MM.1S (cell line): ENCODE measurements around the gene ZNF598.

Source experiments
- DNase-seq: peaks from one replicate; pipeline ENCODE4 v3.0.0-alpha.2; 2015
- H2AFZ ChIP-seq: fragments of 300-600 bp; sonication (generic); 2 replicates; pipeline ENCODE4 v1.6.0; 2016; ENCODE audit warnings: antibody characterized with exemption, low read length
- H3F3A ChIP-seq: fragments of 300-600 bp; sonication (generic); 2 replicates; pipeline ENCODE4 v1.6.1; 2016; ENCODE audit warnings: mild to moderate bottlenecking, antibody characterized with exemption, low read length, moderate library complexity, mixed read lengths; ENCODE audit not compliant: insufficient read depth
- H3K27ac ChIP-seq: fragments of 300-600 bp; sonication (generic); 2 replicates; pipeline ENCODE4 v1.5.1; 2016; ENCODE audit warnings: mild to moderate bottlenecking, low read length
- H3K27me3 ChIP-seq: fragments of 300-600 bp; sonication (generic); replicated peaks from 2 replicates; pipeline ENCODE4 v1.6.0; 2016; ENCODE audit warnings: low read length; ENCODE audit not compliant: insufficient read depth
- H3K36me3 ChIP-seq: fragments of 300-600 bp; sonication (generic); replicated peaks from 2 replicates; pipeline ENCODE4 v1.6.1; 2016; ENCODE audit warnings: mild to moderate bottlenecking, low read length, mixed read lengths; ENCODE audit not compliant: insufficient read depth
- H3K4me1 ChIP-seq: fragments of 300-600 bp; sonication (generic); 2 replicates; pipeline ENCODE4 v1.6.1; 2016; ENCODE audit warnings: low read length, mixed read lengths
- H3K4me2 ChIP-seq: fragments of 300-600 bp; sonication (generic); 2 replicates; pipeline ENCODE4 v1.6.0; 2016; ENCODE audit warnings: low read depth, low read length
- H3K4me3 ChIP-seq: fragments of 300-600 bp; sonication (generic); 2 replicates; pipeline ENCODE4 v1.5.1; 2016; ENCODE audit warnings: low read length, mixed read lengths
- H3K79me2 ChIP-seq: fragments of 300-600 bp; sonication (generic); 2 replicates; pipeline ENCODE4 v1.6.1; 2016; ENCODE audit warnings: mixed run types, low read length, mixed read lengths
- H3K9ac ChIP-seq: fragments of 300-600 bp; sonication (generic); 2 replicates; pipeline ENCODE4 v1.6.1; 2016; ENCODE audit warnings: low read length, mixed read lengths
- H3K9me2 ChIP-seq: fragments of 300-600 bp; sonication (generic); replicated peaks from 2 replicates; pipeline ENCODE4 v1.6.1; 2016; ENCODE audit warnings: mild to moderate bottlenecking, low read length, mixed read lengths; ENCODE audit not compliant: insufficient read depth
- H3K9me3 ChIP-seq: fragments of 300-600 bp; sonication (generic); replicated peaks from 2 replicates; pipeline ENCODE4 v1.6.1; 2016; ENCODE audit warnings: mild to moderate bottlenecking, low read length, mixed read lengths; ENCODE audit not compliant: insufficient read depth
- H4K20me1 ChIP-seq: fragments of 300-600 bp; sonication (generic); 2 replicates; pipeline ENCODE4 v1.6.1; 2016; ENCODE audit warnings: mild to moderate bottlenecking, low read length, moderate library complexity, mixed read lengths; ENCODE audit not compliant: insufficient read depth
- CTCF ChIP-seq: fragments of 300-600 bp; sonication (generic); IDR thresholded peaks from 2 replicates; pipeline ENCODE4 v1.5.1; 2016; ENCODE audit warnings: antibody characterized with exemption, low read length, mixed read lengths
- EZH2 ChIP-seq: fragments of 300-600 bp; sonication (generic); optimal IDR thresholded peaks from 2 replicates; pipeline ENCODE3; 2017; ENCODE audit warnings: low read depth, mild to moderate bottlenecking, antibody characterized with exemption, low read length, mixed read lengths
- EZH2phosphoT487 ChIP-seq: fragments of 300-600 bp; sonication (generic); IDR thresholded peaks from 2 replicates; pipeline ENCODE4 v1.6.1; 2018; ENCODE audit warnings: antibody characterized with exemption, low read length

The ZNF598 gene

DNA sequence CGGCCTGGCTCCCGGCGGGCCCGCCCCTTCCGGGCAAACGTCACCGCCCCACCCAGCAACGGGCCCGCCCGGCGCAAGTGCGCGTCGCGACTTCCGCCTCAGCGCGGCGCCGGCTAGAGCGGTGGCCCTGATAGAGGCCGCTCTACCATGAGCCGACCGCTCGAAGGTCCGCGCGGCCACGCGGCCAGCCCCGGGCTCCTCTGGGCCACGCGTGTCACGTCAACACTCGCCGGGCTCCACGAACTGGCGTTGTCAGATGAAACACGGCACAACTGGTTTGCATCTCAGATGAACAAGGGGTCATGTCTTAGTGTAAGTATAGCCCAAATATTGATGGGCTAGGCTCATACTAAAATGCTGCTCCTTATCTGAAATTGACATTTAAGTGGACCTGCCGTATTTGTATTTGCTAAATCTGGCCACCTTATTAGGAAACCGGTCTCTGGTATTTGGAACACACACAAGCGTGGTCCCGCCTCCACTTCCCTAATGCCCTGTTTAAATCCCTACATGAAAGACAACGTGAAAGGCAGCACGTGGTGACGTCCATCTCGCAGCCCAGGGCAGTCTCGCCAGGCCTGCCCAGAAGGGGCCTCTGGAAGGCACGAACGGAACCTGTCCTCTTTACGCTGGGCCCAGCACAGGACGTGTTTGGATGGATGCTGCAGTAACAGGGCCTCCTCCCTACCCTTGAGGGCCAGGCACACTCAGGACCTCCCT, at the start of gene ZNF598:
Gene ZNF598, minus strand, starts transcription at position 31 of the 720 bp plus-strand sequence.
- peak; percentile 91 for DNase-seq
- no peak for TF ChIP-seq EZH2
- TF ChIP-seq CTCF: no peak
- TF ChIP-seq EZH2phosphoT487: no peak
- H3K9me2 ChIP-seq: no peaks in the 10 kb centered on the region
- H3F3A ChIP-seq: no peaks in the 10 kb centered on the region
- peaks cover 17% of the 10 kb centered on the region; the same call in 1 of the 2 replicates for H3K4me1 ChIP-seq
- peak within 1 kb of the TSS; percentile 92 for H3K4me3 ChIP-seq
- H3K9ac ChIP-seq: peak within 1 kb of the TSS; percentile 89
- H3K4me2 ChIP-seq: peak within 1 kb of the TSS; percentile 96
- peak within 1 kb of the TSS; percentile 47; the same call in 1 of the 2 replicates for H3K27ac ChIP-seq
- H3K27me3 ChIP-seq: no peaks in the 10 kb centered on the region
- H3K79me2 ChIP-seq: peaks cover 53% of the 10 kb centered on the region
- H3K9me3 ChIP-seq: no peaks in the 10 kb centered on the region
- no peaks in the 10 kb centered on the region for H3K36me3 ChIP-seq
- H4K20me1 ChIP-seq: peaks cover 6% of the 10 kb centered on the region; the same call in 1 of the 2 replicates
- peak within 1 kb of the TSS; percentile 66 for H2AFZ ChIP-seq

DNA sequence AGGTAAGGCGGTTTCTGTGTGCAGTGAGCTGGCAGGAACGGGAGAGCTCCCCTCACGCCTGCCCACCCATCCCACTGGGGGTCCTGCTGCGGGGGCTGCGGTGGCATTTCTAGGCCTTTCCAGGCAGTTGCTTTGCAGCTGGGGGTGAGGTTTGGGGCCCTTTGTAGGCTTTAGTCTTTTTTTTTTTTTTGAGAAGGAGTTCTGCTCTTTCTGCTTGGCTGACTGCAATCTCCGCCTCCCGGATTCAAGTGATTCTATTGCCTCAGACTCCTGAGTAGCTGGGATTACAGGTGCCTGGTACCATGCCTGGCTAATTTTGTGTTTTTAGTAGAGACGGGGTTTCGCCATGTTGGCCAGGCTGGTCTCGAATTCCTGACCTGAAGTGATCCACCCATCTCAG, 49.3 kb upstream of the ZNF598 start:
- Histone ChIP-seq H3K9me2 (no peaks in the 10 kb centered on the region), H3K36me3 (no peaks in the 10 kb centered on the region), H3K4me3 (no peak overlapping the region), H3K4me2 (no peak overlapping the region), H2AFZ (no peak overlapping the region), H3K27me3 (no peaks in the 10 kb centered on the region), H4K20me1 (no peaks in the 10 kb centered on the region), H3F3A (no peaks in the 10 kb centered on the region), H3K27ac (no peak overlapping the region), H3K79me2 (no peaks in the 10 kb centered on the region), H3K9ac (no peak overlapping the region), H3K9me3 (no peaks in the 10 kb centered on the region), H3K4me1 (no peaks in the 10 kb centered on the region)
- TF ChIP-seq CTCF (no peak), EZH2phosphoT487 (no peak), EZH2 (no peak)
- DNase-seq: no peak

DNA sequence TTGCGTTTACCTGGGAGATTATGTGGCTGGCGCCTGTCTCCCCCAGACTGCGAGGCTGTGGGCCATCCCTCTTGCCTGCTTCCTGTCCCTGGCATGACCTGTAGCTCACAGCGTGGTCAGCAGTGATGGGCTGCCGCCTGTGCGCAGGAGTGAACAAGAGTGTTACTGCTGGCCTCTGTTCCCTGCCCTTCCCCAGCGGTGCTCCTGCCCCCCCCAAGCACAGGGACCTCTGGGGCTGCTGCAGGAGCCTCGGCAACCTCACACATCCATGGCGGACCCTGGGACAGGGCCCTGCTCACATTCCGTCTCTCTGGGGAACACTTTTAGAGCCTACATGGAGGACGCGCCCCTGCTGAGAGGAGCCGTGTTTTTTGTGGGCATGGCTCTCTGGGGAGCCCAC, 48.8 kb upstream of the ZNF598 start:
- TF ChIP-seq EZH2: no peak
- TF ChIP-seq EZH2phosphoT487: no peak
- no peak for TF ChIP-seq CTCF
- no peaks in the 10 kb centered on the region for H3K27me3 ChIP-seq
- no peaks in the 10 kb centered on the region for H3K9me2 ChIP-seq
- H3K4me2 ChIP-seq: no peak overlapping the region
- H3K27ac ChIP-seq: no peak overlapping the region
- H3K9ac ChIP-seq: no peak overlapping the region
- no peaks in the 10 kb centered on the region for H3K36me3 ChIP-seq
- no peaks in the 10 kb centered on the region for H3K9me3 ChIP-seq
- DNase-seq: no peak
- H3K4me3 ChIP-seq: no peak overlapping the region
- H3F3A ChIP-seq: no peaks in the 10 kb centered on the region
- H3K4me1 ChIP-seq: no peaks in the 10 kb centered on the region
- H3K79me2 ChIP-seq: no peaks in the 10 kb centered on the region
- no peaks in the 10 kb centered on the region for H4K20me1 ChIP-seq
- no peak overlapping the region for H2AFZ ChIP-seq
